ENCODE results near the gene NUP210L.
"Not testable (repeated sequence)": the region's sequence is repeated elsewhere in the genome, so short reads cannot be mapped to it uniquely, and the experiment has no call there.

NUP210L gene

DNA sequence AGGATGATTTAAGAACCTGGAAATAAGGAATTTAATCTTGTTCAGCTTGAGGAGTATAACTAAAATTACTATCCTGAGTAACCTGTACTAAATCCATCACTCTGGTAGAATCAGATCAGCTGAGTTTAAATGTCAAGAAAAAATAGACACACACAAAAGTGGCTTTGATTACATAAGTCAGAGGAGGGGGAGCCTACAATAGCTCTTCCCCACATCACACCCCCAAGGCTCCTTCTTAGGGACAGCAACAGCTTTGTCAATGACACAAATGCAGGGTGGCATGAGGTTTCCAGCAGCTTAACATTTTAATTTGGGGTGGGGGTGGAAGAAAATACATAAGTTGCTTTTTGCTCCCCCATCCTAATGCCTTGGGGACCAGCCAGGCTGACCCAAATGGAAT is 12.6 kb upstream of the NUP210L start:
- DNase-seq, result no peak

DNA sequence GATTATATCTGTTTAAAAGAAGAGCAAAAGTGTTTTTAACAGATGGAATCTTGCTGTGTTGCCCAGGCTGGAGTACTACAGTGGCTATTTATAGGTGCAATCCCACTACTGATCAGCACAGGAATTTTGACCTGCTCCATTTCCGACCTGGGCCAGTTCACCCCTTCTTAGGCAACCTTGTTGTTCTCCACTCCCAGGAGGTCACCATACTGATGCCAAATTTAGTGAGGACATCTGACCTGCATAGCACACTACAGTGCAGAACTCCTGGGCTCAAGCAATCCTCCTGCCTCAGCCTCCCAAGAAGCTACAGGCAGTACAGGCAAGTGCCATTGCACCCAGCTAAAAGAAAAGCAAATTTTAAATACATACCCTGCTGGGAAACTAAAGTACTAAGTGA is 11.3 kb upstream of the NUP210L start:
- DNase-seq, result no peak

DNA sequence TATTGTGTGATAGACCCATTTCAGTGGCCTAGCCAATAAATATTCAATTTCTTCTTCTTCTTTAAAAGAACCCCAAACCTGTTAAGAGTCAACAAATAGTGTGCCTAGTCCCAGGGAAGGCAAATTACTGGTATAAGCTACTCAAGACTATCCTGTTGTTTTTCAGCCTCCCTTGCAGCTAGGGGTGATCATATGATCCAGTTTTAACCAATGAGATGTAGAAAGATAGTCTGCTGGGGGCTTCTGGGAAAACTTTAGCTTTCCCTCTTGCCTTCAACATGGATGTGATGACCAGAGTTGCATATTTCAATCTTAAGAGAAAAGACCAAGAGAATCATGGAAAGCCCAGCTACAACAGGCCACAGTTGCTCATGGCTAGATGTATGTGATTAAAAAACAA is 4.7 kb upstream of the NUP210L start:
- no peak for DNase-seq

GRCh38 chr1:154158307-154159125 is 3.6 kb upstream of the NUP210L start:
- DNase-seq, result no peak

DNA sequence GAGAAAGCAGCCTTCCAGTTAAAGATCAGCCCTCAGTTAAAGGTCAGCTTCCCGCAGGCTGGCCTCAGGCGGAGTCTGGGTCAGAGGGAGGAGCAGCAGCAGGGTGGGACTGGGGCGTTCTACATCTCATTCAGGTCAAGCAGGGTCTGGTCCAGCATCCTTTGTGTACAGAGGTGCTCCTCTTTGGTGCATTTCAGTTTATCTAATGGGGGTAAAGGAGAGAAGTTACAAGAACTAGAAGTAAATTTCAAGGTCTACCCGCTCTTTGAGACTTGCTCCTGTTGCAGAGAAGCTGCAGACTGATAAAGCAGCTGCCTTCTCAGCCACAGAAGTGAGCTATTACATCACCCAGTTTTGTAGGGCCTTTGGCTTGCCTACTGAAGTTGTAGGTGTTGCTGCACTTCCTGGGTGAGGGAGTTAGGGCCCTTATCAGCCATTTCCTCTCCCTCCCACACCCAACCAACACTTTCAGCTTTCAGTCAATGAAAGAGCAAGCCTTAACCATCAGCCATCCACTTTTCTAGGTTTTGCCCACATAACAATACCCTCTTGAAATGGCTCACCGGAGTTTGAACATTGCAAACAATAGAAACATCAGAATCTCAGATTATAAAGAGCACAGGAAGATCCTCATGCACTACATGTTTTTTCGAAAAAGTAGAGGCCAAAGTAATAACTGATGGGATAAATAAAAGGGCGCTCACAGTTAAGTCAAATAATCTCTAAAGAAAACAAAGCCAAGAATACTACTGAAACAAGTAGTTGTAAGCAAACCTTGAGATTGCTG is 2.8 kb upstream of the NUP210L start:
- DNase-seq, result no peak

DNA sequence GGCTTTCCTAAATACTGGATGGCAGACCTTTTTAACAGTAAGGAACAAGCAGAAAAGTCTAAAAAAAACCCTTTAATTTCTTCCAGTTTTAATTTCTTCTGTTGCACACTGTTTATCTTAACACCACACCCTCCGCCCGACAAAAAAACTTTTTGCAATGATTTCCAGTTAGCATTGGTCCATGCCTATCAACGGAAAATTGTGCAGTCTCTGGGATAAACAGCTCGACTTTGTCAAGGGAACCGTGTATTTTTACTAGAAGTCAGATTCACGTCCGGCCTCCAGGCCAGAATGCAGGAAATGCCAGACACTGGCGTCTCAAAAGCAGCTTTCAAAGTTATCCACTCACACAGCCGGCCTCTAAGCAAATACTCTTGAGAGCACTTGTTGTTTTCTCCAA is 378 bp upstream of the NUP210L start:
- peak; percentile 54 for DNase-seq

DNA sequence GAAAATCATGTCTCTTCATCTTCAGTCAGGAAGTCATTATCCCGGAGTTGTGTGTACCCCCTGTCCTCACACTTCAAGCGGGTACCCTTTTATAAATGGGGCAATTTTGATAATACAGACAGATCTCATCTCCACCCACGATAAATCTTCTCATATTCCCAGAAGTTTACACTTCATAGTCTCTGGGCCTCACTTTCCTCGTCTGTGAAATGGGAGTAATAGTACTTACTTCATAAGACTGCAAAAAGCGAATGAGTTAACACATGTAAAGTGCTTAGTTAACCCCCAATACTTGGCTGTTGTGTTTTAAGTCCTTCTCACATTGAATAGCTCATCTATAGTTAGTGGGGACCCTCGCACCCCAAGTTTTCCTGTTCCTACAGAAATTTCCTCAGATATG is 820 bp downstream of the NUP210L start:
- DNase-seq, result no peak

DNA sequence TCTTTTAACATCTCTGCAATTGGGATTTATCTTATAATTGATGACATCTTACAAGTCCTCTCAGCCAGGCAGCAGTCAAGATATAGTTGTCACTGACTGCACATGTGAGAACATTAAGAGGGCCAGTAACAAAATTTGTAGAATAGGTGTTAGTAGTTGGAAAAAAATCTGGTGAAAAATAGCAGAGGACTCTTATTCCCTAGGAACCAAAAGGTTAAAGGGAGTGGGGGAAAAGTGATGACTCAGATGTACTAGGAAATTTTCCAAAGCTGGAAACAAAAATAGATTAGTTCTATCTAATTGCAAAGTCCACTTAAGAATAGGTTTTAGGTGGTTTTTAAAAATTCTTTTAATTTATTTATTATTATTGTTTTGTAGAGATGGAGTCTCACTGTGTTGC is 3.6 kb downstream of the NUP210L start:
- DNase-seq, result no peak

- no peak for DNase-seq
Measured at GRCh38 chr1:154148807-154149206, 6.1 kb downstream of the NUP210L start.

DNA sequence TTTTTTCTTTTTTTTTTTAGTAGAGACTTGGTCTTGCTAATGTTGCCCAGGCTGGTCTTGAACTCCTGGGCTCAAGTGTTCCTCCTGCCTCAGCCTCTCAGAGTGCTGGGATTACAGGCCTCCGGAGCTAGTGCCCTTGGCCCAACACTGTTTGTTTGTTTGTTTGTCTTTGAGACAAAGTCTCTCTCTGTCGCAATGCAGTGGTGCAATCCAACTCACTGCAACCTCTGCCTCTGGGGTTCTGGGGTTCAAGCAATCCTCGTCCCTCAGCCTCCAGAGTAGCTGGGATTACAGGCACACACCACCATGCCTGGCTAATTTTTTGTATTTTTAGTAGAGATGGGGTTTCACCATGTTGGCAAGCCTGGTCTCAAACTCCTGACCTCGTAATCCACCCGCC is 7.4 kb downstream of the NUP210L start:
- not testable (repeated sequence) for DNase-seq

- DNase-seq, result no peak
Measured at GRCh38 chr1:154145986-154146385, 8.9 kb downstream of the NUP210L start.

GRCh38 chr1:154142358-154142757 is 12.5 kb downstream of the NUP210L start:
- no peak for DNase-seq

GRCh38 chr1:154141240-154141639 is 13.6 kb downstream of the NUP210L start:
- no peak for DNase-seq

DNA sequence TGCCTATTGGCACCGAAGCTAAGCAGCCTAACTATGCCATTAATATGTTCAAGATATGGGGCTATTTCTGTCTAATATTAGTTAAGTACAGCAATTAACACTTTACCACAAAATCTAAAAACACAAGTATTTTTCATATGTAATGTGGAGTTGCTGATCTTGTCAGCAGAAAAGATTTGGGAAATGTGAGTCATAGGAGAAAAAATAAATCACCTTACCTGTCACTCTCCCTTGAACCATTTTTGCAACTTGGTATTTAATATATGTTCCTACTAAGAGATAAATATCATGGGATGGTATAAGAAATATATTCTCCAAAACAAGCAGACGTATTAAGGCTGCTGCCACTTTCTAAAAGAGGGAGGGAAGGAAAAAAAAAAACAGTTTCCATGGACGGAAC is 17.0 kb downstream of the NUP210L start:
- no peak for DNase-seq

DNA sequence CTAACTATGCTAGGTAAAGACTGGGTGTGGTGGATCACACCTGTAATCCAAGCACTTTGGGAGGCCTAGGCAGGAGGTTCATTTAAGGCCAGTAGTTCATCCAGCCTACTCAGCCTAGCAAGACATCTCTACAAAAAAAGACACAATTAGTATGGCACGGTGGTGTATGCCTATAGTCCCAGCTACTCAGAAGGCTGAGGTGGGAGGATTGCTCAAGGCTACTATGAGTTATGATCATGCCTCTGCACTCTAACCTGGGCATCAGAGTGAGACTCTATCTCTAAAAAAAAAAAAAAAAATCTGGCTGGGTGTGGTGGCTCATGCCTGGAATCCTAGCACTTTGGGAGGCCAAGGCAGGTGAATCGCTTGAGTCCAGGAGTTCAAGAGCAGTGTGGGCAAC is 21.6 kb downstream of the NUP210L start:
- no peak for DNase-seq

DNA sequence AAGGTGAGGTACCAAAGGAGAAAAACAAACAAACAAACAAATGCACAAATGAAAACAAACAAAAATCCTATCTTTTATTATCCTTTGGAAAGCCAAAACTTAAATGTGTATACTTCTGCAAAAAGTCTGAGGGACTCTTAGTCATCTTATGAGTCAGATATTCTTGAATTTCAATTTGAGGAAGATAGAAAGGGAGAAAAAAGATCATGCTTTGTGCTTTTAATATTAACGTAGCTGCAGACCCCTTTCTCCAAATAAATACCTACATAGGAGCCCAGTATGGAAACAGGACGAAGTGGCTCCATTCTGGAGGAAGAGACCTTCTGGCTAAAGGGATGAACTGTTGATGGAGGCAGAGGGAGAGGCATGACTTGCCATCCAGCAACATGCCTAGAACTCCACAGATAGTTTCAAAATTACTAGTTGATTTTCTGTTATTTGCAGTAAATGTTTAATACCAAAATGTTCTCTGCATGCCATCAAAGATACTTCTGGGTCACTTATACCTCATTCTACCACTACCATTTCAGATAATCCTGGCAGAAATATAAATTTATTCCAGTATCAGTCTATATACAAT is 25.4 kb downstream of the NUP210L start:
- DNase-seq, result no peak

DNA sequence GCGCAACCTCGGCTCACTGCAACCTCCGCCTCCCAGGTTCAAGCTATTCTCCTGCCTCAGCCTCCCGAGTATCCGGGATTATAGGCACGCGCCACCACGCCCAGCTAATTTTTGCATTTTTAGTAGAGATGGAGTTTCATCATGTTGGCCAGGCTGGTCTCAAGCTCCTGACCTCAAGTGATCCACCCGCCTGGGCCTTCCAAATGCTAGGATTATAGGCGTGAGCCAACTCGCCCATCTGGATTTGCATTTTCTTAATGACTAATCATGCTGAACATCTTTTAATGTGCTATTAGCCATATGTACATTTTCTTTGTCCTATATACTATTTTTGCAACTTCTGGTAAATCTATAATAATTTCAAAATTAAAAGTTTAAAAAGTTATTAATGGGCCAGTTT is 31.7 kb downstream of the NUP210L start:
- not testable (repeated sequence) for DNase-seq

GRCh38 chr1:154117642-154118041 is 37.2 kb downstream of the NUP210L start:
- no peak for DNase-seq

DNA sequence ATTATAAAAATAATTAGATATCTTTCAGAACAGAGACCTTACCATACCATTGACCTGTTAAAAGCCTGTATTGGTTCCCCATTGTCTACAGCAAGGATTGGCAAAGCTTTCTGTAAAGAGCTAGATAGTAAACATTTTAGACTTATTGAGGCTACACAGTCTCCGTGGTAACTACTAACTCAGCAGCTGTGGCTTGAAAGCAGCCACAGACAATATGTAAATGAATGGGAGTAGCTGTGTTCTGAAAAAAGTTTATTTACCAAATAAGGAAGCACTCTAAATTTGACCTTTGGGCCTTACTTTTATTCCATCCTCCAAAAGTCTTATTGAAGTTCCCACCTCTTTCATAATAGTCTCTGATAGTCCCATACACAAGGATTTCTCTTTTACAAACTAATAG is 39.7 kb downstream of the NUP210L start:
- no peak for DNase-seq

GRCh38 chr1:154104433-154105082 is 50.3 kb downstream of the NUP210L start:
- DNase-seq, result no peak

DNA sequence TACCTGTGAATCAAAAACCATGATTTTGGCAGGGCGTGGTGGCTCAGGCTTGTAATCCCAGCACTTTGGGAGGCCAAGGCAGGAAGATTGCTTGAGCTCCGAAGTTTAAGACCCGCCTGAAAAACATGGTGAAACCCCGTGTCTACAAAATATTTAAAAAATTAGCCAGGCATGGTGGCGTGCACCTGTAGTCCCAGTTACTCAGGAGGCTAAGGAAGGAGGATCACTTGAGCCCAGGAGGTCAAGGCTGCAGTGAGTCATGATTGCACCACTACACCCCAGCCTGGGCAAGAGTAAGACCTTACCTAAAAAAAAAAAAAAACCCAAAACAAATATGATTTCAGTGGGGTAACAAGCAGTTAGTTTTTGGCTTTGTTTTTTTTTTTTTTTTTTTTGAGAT is 54.7 kb downstream of the NUP210L start:
- DNase-seq, result not testable (repeated sequence)

- DNase-seq, result no peak
Measured at GRCh38 chr1:154097873-154098272, 57.0 kb downstream of the NUP210L start.

- DNase-seq, result no peak
Measured at GRCh38 chr1:154095456-154096060, 59.3 kb downstream of the NUP210L start.

Measured in DMS79 (cell line).